Fibroblast of gingiva (primary cell): ENCODE measurements around the gene BAG5.

ENCODE experiments used
- DNase-seq: peaks from one replicate; pipeline ENCODE4 v3.0.0-alpha.2; 2011; ENCODE audit warnings: low read depth

Gene BAG5

DNA sequence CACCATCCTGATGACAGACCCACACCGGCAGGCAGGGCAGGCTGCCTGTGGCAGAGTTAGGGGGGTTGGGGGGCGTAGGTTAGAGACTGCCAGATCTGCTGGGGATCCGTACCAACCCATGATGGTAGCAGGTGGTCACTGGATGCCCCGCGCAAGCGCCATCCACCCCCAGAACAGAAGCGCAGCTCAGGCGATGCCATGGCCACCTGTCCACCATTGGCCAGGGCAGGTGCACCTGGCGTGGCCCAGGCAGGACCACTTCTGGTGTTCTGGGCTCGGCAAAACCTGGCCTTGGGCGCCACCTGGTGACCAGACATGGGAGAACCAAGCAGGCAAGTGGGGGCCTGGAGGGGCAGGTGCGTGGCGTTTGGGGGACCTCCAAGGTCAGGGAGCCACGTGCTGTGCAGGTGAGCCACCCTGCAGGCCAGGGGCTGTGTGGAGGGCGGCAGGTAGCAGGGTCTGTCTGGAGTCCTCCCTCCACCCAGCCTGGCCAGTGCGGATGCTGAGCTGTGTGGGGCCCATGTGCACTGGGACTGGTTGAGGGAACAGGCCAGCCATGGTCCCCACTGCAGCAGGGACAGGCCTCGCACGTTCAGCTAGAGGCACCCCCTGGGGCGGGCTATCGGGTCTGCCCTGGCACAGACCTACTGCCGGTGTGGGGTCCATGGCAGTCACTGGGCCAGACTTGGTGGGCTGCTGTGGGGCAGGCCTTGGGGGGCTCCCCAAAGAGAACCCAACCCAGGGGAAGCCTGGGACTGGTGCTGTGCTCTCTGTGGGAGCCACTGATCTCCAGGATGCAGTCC, 15.6 kb downstream of the BAG5 start:
- DNase-seq: no peak

DNA sequence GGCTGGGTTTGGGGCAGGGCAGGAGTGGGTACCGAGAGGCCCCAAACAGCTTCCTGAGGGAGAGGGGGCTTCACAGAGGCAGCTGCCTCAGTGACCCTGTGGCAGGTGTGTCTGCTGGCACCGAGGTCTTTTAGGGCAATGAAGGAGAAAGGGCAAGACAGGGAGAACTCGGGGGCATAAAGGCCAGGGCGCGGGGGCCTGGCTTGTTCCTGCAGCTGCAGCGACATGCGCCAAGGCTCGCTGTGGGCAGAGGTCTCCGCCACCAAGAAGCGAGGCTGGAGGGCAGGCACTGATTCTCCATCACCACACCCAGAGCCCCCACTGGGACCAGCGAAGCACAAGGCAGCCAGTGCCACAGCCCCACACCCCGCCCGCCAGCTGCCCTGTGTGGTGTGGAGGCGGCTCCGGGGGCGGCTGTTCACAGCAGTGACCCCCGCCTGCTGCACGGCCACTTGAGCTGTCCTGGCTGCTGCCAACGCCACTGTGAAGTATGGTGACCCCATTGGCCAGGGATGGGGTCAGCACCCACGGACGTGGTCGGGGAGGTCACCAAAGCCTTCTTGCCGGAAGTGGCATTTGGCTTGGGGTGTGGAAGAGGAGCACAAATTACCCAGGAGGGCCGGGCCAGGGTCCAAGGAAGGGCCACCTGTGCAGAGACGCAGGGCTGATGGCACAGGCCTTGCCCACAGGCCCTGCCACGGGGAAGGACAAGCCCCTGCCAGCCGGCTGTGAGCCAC, 16.4 kb downstream of the BAG5 start:
- no peak for DNase-seq

DNA sequence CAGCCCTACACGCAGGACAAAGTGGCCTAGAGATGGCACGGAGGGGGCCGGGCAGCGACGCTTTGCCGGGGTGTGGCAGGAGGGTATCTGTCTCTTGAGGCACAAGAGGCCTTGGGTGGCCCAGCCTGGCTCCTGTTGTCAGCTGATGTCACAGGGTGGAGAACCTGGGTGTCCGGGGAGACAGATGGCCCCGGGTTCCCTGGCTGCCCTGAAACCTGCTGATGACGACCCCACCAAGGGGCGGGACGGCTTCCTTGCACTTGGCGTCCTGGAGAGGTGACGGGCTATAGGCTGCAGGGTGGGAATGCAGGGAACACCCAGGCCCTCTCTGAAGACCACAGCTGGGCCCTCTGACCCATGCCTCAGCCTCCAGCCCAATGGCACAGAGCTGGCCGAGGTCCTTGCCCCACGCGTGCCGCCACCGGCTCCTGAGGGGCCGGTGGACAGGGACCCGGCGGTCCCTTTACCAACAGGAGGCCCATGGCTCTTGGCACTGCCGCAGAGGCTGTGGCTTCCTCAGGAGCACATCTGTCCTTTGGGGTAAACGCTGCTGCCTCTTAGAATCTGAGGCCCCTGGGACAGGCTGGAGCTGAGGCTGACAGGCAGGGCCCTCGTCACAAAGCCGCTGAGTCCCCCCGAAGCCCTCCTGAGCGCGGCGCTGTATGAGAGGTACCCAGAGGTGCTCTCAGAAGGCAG, 17.1 kb downstream of the BAG5 start:
- DNase-seq: no peak

DNA sequence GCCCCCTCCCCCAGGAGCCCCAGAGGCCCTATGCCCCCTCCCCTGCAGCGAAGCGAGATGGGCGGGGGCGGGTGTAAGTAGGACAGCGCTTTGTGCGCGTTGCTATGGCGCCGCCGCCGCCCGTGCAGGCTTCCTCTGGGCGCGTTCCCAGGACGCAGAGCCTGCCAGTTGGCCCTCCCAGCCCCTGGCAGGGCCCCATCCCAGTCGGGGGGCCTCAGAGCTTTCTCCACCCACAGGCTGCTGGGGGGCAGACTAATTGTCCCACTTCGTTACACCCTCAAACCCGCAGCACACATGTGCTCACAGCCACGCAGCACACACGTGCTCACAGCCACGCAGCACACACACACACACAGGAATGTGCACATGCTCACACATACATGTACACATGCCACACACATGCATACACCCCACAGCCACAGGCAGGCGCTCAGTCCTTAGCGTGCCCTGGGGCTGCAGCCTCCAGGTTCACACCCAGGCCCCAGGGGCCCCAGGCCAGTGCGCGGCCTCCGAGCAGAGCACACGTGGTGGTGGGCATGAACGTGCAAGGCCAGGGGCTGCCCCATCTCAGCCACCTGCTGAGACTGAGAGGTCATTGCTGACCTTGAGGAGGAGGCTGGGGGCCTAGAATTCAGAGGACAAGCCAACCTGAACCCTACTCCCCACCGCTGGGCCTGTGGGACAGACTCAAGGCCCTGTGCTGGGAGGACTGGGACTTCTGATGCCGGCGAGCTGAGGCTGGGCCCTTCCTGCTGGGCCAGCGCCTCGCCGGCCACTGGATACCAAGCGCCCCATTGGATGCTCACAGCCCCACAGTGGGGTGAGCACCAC, 17.9 kb downstream of the BAG5 start:
- DNase-seq: no peak

DNA sequence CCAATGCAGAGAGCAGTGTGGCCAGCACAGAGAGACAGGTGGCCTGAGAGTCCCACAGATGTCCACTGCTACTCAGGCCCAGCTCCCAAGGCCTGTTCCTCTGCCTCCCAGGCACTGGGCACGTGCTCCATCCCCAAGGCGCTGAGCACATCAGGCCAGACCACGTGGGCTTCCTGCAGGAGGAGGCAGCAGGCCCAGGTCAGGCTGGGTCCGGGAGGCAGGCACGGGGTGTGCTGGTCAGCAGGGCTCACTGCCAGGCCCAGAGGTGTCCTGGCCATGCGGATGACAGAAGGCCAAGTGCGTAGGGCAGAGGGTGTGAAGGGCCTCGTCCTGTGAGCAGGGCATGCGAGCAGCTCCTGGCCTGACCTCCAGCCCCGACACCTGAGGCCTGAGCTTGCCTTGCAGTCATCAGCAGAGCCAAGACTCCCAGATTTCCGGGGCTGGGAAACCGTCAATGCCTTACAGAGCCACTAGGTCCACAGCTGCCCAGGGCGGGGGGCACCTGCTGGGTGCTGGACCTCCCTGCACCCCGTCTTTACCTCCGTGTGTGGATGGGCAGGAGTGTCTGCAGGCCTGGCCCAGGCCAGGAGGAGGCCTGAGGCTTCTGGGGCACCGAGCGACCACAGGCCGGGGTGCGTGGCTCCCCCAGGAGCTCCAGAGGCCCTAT, 18.6 kb downstream of the BAG5 start:
- DNase-seq: no peak

DNA sequence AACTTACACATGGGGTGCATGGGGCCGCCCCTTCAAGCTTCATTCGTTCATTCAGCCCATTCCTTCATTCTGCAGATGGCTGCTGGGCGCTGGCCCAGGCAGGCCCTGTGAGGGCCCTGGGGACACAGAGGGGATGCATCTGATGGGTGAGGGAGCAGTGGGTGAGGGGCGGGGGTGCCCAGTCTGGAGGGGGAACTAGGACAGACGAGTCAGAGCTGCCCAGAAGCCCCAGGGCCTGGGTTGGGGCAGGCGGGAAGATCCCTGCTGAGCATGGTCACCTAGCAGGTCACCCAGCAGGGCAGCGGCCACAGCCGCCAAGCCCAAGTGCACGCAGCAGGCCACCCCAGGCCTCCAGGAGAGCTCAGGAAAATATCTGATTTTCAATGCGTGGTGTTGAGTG, 19.3 kb downstream of the BAG5 start:
- DNase-seq: no peak

DNA sequence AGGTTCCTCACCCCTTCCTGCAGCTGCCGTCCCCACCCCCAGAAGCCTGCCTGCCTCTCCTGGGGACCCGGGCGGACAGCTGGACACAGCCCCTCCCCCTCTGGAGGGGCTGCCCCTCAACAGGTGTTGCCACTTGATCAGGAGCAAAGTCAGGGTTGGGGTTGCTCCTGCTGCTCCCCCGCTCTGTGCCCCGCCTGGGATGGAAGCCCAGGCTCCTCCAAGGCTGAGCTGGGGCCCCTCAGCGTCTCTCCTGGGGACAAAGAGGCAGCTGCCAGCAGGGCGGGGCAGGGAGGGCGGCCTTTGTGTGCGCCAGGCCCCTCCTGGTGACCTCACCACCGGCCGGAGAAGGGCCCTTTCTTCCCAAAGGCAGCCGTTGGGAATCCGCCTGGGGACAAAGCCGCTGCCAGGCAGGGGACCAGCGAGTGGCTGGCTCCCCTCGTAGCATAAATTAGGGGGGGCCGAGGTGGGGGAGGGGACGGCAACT, 19.8 kb downstream of the BAG5 start:
- no peak for DNase-seq

DNA sequence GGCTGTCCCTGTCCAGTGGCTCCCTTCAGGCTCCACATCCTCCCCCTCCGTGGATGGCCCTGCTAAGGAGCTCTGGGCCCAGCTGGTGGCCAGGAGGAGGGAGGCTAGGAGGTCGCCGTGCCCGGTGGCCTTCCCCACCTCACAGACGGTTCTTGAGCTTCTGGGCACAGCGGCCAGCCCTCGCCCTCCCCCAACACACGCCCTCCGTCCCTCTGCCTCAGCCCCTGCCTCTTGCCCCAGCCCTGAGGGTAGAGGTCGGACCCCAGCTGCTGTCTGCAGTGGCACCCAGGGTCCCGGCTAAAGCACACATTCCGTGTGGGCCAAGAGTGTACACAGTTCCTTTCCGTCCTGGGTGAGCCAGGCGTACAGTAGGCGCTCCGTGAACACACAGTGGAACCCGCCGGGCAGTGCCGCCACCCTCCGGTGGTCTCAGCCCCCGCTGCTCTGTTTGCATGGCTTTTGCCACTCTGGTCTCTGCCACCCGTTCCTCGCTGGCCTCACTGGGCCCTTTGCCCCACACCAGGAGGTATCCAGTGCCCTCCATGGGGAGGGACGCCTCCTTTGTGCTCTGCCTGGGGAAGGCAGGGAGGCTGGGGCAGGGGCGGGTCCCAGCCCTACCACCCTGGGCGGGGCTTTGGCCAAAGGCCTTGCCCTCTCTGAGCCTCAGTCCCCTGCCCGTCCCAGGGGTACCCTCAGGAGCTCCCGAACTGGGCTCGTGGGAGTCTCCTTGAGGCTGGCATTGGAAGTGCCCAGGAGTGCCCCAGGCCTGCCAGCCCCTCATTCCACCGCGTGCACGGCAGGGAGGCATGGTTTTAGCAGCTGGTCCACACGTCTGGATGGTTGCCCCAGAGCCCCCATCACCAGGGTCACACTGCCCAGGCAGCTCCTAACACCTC, 20.5 kb downstream of the BAG5 start:
- DNase-seq: no peak

DNA sequence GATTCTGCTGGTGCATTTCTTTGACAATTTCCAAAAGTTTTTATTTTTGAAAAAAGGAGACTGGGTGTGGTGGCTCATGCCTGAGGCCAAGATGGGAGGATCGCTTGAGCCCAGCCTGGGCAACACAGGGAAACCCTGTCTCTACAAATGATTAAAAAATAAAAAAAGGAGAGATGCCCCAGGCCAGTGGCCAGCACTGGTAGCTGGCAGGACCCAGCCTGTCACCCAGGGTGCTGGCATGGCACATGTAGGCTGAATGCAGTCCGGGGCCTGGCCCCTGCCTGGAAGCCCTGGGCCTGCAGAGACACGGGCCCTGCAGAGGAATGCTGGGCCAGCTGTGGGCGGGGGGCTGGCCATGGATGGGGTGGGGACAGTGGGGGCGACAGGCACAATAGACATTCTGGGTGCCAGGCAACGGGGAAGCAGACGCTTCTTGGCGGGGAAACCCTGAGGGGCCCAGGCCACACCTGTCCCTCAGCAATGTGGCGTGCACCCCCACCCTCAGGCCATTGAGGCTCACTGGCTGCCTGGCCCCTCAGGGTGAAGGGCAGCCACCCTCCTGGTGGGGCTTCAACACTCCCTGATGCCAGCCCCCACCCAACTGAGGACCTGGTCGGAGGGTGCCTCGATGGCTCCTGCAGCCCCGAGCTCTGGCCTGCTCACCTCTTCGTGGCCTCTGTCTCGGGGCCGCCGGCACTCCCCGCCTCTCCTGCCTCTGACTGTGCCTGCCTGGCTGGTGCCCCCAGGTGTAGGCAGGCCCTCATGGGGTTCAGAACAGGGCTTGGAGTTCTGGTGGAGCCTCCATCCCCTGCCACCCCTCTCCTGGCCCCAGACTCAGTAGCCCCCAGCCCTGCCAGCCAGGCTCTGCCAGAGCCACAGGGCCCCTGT, 21.4 kb downstream of the BAG5 start:
- DNase-seq: no peak

DNA sequence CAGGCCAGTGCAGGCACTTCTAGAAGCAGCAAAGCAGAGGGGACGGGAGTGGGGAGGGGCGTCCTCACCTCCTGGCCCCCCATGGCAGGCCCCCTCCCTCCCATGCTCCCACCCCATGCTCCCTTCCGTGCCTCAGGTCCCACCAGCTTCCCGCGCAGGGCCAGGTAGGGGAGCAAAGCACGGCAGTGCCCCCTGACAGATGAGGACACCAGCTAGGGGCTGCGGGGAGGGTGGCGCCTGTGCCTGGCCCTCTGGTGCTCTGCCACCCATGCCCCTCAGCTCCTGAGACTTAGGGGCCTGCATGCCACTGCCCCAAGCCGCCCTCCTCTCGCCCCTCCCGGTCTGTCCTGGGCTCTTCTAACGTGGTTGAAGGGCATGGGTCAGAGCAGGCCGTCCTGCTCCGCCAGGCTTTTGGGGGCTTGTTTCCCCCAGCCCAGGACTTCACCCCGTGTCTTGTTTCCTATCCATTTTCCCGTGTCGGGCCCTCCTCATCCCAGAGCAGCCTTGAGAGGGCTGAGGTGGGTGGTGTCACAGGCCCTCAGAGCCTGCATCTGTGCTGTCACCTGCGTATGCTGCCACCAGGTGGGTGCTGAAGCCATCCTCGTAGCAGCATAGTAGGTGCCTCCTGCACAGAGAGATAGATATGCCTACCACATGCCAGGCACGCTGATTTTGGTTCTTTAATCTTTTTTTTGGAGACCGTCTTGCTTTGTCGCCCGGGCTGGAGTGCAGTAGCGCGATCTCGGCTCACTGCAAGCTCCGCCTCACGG, 23.2 kb downstream of the BAG5 start:
- DNase-seq: no peak

DNA sequence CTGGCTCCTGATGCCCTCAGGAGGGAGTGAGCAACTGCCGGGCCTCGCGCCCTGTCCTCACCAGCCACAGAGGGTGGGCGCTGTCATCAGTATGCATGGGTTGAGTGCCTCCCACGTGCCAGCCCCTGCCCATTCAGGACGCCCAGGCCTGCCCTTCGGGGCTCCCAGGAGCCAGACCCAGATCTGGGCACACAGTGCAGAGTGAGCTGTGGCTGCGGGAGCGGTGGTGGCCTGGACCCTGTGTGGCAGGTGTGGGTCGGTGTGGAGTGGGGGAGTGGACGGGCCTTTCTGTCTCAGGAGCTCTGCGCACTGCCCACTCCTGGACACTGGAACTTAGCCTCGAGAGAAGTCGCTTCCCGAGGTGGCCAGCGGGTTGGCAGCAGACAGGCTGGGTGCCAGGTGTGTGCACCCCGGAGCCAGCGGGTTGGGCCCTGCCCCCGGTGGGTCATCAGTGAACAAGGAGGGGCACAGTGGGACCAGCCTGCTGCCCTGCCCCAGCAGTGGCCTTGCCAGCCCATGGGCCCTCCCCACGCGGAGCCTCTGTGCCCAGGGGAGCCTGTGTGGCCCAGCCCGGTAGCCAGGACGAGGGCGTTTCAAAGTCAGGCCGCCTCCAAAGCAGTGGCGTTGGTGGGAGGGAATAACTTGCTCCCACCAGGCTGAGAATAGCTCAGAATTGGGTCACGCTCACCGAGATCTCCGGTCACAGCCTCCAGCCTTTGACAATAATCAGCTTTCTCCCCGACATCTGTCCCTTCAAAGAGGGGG, 24.0 kb downstream of the BAG5 start:
- no peak for DNase-seq

DNA sequence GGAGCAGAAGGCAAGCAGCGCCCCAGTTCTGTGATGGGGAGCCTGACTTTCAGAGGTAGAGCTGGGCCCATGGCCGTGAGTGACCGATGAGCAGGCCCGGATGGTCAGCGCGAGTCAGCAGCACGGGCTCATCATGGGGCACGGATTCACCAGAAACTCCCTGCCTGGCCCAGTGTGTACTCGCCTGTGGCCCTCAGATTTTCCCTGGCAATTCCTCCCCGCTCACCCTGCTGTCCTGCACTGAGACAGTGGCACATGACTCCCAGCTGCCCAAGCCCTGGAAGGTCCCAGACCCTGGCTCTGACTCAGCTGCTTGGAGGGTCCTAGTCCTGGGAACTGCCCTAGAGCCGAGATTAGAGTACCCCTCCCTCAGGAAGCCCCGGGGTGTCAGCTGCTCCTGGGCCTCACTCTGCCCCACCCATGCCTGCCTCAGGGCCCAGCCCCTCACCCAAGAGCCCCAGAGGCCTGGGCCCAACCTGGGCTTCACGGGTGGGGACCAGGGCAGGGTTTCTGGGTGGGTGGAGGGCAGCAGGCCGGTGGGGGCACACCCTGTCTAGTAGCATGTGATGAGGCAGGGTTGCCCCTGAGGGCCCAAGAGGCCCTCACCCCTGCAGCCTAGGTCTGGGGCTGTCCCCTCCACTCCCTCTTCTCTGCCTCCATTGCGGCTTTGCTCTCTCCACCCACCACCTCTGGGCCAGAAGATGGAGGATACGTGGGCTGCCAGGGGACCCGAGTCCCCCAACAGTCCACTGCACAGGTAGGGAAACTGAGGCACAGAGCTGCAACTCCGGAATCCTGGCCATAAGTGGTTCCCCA, 25.1 kb downstream of the BAG5 start:
- DNase-seq: no peak

DNA sequence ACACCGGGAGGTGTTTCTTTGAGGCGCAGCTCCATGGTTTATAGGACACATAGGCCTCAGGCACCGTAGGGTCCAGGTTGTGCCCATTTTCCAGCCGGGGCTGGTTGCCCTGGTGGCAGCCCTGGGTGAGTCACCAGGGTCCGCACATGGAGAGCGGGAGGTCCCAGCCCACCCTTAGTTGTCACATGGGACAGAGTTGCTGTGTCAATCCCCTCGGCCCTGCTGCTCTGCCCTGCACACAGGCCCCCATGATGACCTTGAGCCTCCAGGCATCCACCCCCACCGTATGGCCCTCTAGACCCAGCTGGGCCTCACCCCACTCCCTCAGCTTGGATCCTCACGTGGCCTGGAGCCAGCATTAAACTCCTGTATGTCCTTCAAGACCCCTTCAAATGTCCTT, 25.8 kb downstream of the BAG5 start:
- DNase-seq: no peak

DNA sequence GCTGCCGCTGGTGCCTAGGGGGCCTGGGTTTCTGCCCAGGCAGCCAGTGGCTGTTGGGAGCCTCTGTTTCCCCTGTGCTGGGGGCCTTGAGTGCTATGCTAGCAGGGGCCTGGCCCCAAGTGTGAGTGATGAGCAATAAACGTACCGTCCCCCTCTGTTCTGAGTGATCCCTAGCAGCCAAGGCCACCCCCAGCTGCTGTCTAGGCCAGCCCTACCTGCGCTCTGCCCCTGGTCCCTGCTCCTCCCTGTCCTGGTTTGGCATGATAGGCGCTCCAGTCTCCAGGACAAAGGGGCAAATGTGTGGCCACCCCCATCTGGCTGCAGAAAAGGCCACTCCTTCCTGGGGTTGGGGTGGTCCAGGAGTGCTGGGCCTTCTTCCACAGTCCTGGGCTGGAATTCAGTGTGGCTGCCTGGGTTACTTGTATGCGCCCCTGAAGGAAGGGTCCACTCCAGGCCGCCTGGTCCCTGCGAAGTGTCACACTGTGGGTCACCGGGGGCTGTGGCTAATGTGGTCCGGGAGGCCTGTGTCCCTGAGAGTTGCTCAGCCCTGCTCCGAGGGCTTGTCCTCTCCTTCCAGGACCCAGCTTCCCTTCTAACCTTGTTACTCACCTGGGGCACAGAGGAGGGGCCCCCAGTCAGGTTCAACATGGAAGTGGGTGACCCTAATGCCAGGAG, 26.4 kb downstream of the BAG5 start:
- DNase-seq: no peak

DNA sequence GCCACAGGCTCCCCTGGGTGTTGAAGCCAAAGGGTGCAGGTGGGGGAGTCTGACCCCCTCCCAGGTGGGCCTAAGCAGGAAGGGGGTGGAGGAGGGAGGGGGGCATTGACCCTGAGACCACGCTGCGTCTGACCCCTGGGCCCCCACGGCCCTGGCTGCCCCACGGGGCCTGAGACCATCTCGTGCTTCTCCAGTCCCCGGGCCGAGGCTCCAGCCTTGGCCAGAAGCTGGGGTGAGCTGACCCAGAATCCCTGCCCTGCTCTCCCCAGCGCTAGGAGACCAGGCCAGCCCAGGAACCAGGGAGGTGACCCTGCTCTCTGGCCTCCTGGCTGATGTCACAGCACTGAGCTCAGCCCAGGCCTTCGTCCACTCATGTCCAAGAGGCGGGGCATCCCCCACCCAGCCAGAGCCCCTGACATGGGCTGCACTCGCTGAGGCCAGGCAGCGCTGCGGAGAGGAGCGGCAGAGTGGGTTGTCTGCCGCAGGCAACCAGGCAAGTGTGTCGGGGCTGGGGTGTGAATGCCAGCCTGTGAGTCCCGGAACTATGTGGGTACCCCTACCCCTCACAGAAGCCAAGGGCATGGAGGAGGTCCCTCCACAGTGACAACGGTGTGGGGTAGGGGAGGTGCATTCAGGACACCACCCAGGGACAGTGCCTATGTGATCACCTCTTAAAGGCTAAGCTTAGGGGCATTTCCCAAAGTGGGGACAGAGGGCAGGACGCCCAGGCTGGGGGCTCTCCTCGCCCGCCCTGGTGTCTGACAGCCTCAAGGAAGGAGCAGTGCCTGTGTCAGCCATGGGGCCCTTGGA, 27.2 kb downstream of the BAG5 start:
- DNase-seq: no peak
